ENCODE measurements around the gene LYPD1. TPM values are rescaled to one million over a fixed set of nuclear protein-coding genes. Genes with fewer than 3 reads are reported as not detected.

Gene LYPD1
- total RNA-seq, 1 experiment from 2014 or later: 0.21 TPM

DNA sequence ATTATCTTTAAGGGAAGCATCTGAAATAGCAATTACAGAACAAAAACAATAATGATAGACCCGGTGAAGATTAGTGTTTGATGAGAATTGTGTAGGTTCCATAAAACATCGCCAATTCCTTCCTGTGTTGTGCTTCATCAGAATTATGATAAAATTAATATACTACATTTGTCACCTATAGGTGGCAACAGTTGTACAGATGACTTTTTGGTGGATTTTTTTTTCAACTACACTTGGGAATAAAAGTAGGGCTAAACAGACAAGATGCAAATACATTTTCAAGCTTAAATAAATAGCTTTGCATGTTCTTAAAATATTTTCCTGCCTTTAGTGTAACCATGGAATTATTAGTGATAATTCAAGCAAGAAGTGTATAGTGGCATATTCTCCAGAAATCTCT, 7.0 kb upstream of the LYPD1 start:
- H3K9me3 ChIP-seq (ENCODE audit: control insufficient read depth, insufficient read depth, low read depth, low read length): no peaks in the 10 kb centered on the region
- no peaks in the 10 kb centered on the region for H3K4me1 ChIP-seq (ENCODE audit: control insufficient read depth, insufficient read depth, low read length)
- no TSS peak for BruUV-seq (replicated peaks)
- in situ Hi-C loops (cut with HindIII; ENCODE audit: low pct_unique_long_range_greater_than_20kb, low sequenced_read_pairs) (no loop called here), intact Hi-C loops (cut with micrococcal nuclease; ENCODE audit: unreplicated experiment) (no loop called here)
- POLR2A ChIA-PET: no interaction called here
- no peak overlapping the region for H3K4me3 ChIP-seq (ENCODE audit: low read depth in 2 of 2, low read length in 2 of 2)
- TF ChIP-seq CTCF (IDR thresholded peaks at IDR 0.05) (peak; percentile 40; the same call in 1 of the 2 replicates), SIN3A (IDR thresholded peaks at IDR 0.05; ENCODE audit: borderline replicate concordance, insufficient read depth, low read depth, low read length) (no peak)
- no peak overlapping the region for H3K27ac ChIP-seq (ENCODE audit: low read length)
- peaks cover 54% of the 10 kb centered on the region for H3K27me3 ChIP-seq (ENCODE audit: control insufficient read depth, insufficient read depth, low read length)
- CTCF ChIA-PET: interaction anchor here (0.7 kb wide), 1 partner anchor 266 kb away, joined by 3 read pairs; no protein-coding TSS in a partner anchor
- DNase-seq (ENCODE audit: low read depth, low spot score) (no peak), ATAC-seq (no peak)
- H3K36me3 ChIP-seq (ENCODE audit: control insufficient read depth, insufficient read depth, low read length): no peaks in the 10 kb centered on the region

DNA sequence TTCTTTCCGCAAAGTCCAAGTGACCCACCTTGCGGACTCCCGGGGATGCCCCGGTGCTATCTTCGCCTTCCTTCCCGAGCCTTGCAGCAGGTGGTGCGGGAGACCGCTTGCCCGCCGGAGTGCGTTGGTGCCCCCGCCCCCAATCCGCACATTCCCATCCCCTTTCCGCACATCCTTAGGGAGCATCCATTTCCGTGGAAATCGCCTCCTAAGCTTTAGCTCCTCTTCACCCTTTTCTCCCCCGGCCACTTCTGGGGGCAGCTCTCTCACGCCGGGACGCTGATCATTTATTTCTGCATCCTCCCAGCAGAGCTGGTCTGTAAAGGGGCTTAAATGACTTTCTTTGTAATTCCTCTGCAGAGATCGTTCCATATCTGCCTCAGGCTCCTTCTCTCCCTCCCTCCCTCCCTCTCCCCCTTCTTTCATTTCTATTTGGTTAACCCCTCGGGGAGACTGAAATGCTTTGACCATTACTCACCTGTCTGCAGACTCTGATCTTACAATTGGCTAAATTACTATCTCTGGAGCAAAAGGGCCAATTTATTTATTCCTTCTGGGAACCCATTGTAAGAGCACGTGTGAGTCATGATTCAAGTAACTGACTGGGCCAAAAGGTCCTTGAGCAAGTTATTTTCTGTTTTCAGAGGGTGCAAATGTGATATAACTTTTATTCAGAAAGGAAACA, 1.3 kb upstream of the LYPD1 start:
- no peaks in the 10 kb centered on the region for H3K9me3 ChIP-seq (ENCODE audit: control insufficient read depth, insufficient read depth, low read depth, low read length)

More for the DNA sequence above, 1.3 kb upstream of the LYPD1 start:
- TF ChIP-seq CTCF (IDR thresholded peaks at IDR 0.05) (no peak), SIN3A (IDR thresholded peaks at IDR 0.05; ENCODE audit: borderline replicate concordance, insufficient read depth, low read depth, low read length) (no peak), REST (IDR thresholded peaks at IDR 0.05; ENCODE audit: insufficient read depth in 1 of 2, low read depth in 2 of 2, low read length in 1 of 2) (no peak)
- Histone ChIP-seq H3K36me3 (ENCODE audit: control insufficient read depth, insufficient read depth, low read length) (no peaks in the 10 kb centered on the region), H3K4me3 (ENCODE audit: low read depth in 2 of 2, low read length in 2 of 2) (peak overlapping the region; percentile 32 to 48; a peak in 3 of 4 replicates), H3K4me1 (ENCODE audit: control insufficient read depth, insufficient read depth, low read length) (peaks cover 6% of the 10 kb centered on the region), H3K27me3 (ENCODE audit: control insufficient read depth, insufficient read depth, low read length) (peaks cover 49% of the 10 kb centered on the region), H3K27ac (ENCODE audit: low read length) (no peak overlapping the region)
- no peak for DNase-seq (ENCODE audit: low read depth, low spot score)
- ChIA-PET POLR2A (no interaction called here), CTCF (no interaction called here)
- in situ Hi-C loops (cut with HindIII; ENCODE audit: low pct_unique_long_range_greater_than_20kb, low sequenced_read_pairs) (no loop called here), intact Hi-C loops (cut with micrococcal nuclease; ENCODE audit: unreplicated experiment) (loop anchor here (5.0 kb wide), 1 partner anchor 501 kb away; no protein-coding TSS in a partner anchor)
- ATAC-seq: peak; percentile 6; the same call in 1 of the 2 replicates
- no TSS peak for BruUV-seq (replicated peaks)

Measured in Panc1 (cell line).